Measurements from ENCODE around the gene TBC1D23.
"Not testable (repeated sequence)": the region's sequence is repeated elsewhere in the genome, so short reads cannot be mapped to it uniquely, and the experiment has no call there.

Gene TBC1D23

GRCh38 chr3:100351770-100352169 lies 91.0 kb downstream of the TBC1D23 start:
- not testable (repeated sequence) for DNase-seq (ENCODE audit: low read depth in 2 of 2)

- DNase-seq (ENCODE audit: low read depth in 2 of 2): peak; percentile 21 to 24
Observed at GRCh38 chr3:100352296-100353231, 91.8 kb downstream of the TBC1D23 start.

GRCh38 chr3:100354850-100355249 lies 94.1 kb downstream of the TBC1D23 start:
- no peak for DNase-seq (ENCODE audit: low read depth in 2 of 2)

- no peak for DNase-seq (ENCODE audit: low read depth in 2 of 2)
Observed at GRCh38 chr3:100358413-100358812, 97.6 kb downstream of the TBC1D23 start.

GRCh38 chr3:100359035-100359434 lies 98.2 kb downstream of the TBC1D23 start:
- no peak for DNase-seq (ENCODE audit: low read depth in 2 of 2)

DNA sequence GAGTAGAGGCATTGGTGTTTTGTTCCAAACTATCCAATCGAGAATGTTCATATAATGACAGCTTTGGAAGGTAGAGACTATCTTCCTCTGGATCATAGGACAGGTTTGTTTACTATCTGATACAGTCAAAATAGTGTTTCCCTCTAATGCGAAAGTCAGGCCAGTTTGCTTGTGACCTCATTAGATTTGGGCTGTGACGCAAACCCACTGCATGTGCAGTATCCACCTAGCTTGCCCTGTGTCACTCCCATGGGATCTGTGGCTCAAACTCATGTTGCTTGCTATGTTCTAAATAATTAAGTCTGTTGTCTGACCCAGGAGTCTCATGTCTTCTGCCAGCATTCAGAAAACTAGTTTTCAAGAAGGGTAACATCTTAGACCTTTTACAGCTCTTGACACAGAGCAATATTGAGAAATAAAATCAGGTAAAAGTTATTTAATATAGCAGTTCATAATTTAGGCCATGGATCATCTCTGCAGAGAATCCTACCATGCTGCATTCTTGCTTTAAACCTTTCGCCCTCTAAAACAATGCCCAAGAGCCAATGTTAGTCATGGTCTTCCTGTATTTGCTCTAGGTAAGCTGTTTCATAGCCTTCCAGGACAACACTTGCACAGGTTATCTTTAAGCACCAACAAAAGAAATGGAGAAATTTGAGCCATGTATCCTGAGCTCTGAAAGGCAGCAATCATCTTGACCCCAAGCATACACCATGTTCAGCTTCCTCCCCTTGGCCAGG lies 100.1 kb downstream of the TBC1D23 start:
- no peak for DNase-seq (ENCODE audit: low read depth in 2 of 2)

DNA sequence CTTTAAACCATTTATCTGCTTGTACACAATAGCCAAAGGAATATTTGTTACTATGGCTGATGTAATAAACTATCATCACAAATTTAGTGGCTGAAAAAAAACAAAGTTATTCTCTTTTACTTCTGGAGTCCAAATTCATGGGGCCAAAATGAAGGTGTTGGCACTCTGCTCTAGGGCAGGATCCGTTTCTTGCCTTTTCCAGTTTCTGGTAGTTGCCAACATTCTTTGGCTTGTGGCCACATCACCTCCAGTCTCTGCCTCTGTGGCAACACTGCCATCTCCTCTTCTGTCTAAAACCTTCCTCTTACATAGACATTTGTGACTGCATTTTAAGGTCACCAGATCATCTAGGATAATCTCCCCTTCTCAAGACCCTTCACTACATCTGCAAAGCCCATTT lies 101.1 kb downstream of the TBC1D23 start:
- DNase-seq (ENCODE audit: low read depth in 2 of 2): no peak

DNA sequence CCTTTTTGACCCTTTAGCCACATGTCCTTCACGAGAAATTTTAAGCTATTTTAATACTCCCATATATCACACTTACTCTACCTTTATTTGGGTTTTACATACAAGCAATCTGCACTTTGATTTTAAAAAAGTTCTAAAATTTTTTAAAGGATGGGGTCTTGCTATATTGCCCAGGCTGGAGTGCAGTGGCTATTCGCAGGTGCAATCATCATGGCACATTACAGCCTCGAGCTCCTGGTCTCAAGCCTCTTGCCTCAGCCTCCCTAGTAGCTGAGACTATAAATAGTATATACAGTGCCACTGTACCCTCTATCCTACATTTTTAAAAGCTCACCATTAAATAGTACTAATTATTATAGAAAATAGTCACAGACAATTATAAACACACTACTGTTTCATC lies 103.6 kb downstream of the TBC1D23 start:
- no peak for DNase-seq (ENCODE audit: low read depth in 2 of 2)

GRCh38 chr3:100366424-100366823 lies 105.6 kb downstream of the TBC1D23 start:
- DNase-seq (ENCODE audit: low read depth in 2 of 2): no peak

- DNase-seq (ENCODE audit: low read depth in 2 of 2): no peak
Observed at GRCh38 chr3:100368441-100368840, 107.6 kb downstream of the TBC1D23 start.

DNA sequence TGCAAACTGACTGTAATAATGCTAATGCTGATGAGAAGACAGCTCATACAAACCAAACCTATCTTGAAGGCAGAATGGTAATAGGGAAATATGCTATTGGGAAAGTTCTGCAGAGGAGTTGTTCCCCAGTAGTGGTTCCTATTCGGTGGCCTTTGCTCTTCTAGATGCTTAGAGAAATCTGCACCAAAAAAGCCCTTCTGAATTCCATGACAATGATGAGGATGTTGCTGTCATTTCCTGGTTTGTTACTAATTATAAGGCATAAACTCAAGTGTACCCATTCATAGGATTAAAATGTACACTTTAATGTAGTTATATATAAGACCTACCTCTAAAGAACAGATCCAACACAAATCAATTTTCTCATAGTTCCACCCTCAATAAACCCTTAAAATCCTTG lies 110.0 kb downstream of the TBC1D23 start:
- DNase-seq (ENCODE audit: low read depth in 2 of 2): no peak

GRCh38 chr3:100374521-100374920 lies 113.7 kb downstream of the TBC1D23 start:
- DNase-seq (ENCODE audit: low read depth in 2 of 2): no peak
